ENCODE results near the gene MAPK13. TPM values are rescaled to one million over a fixed set of nuclear protein-coding genes. Genes with fewer than 3 reads are reported as not detected.

MAPK13 gene
- total RNA-seq, 6 experiments from 2014 or later: 2.2 to 5.0 (median 3.0) TPM

DNA sequence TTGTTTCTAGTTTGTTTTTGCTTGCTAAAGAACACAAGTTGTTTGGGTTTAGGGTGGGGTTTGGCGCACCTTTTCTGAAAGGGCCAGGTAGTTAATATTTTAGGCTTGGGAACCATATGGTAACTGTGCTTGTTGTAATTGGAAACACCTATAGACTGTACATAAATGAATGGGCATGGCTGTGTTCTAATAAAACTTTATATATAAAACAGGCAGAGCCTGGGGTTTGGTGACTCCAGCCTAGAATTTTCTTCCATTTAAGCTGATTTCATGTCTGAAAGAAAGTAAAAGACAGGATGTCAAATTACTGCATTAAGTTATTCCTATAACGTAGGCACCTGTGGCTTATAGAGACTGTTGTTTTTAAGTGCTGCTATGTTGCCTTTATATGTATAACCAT is 36.1 kb upstream of the MAPK13 start:
- 85% methylated on average over 2 of the region's 2 CpGs for WGBS (ENCODE audit: insufficient coverage, low coverage, low lambda C conversion rate, missing lambda C conversion rate)
- DNase-seq: no peak
- no peak for TF ChIP-seq POLR2A (IDR thresholded peaks at IDR 0.05)
- TF ChIP-seq, protein P1, sequence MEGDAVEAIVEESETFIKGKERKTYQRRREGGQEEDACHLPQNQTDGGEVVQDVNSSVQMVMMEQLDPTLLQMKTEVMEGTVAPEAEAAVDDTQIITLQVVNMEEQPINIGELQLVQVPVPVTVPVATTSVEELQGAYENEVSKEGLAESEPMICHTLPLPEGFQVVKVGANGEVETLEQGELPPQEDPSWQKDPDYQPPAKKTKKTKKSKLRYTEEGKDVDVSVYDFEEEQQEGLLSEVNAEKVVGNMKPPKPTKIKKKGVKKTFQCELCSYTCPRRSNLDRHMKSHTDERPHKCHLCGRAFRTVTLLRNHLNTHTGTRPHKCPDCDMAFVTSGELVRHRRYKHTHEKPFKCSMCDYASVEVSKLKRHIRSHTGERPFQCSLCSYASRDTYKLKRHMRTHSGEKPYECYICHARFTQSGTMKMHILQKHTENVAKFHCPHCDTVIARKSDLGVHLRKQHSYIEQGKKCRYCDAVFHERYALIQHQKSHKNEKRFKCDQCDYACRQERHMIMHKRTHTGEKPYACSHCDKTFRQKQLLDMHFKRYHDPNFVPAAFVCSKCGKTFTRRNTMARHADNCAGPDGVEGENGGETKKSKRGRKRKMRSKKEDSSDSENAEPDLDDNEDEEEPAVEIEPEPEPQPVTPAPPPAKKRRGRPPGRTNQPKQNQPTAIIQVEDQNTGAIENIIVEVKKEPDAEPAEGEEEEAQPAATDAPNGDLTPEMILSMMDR (IDR thresholded peaks at IDR 0.05): no peak
- intact Hi-C loops (cut with DNase I): no loop called here
- Histone ChIP-seq H3K4me1 (peaks cover 0 to 25% (median 14%) of the 10 kb centered on the region in 4 donors), H3K9me3 (no peaks in the 10 kb centered on the region), H3K27me3 (no peaks in the 10 kb centered on the region), H3K36me3 (peaks cover 0 to 5% (median 0%) of the 10 kb centered on the region in 4 donors), H3K27ac (peak overlapping the region; percentile 64 to 68 (median 65)), H3K4me3 (no peak overlapping the region)
- no peak for ATAC-seq

DNA sequence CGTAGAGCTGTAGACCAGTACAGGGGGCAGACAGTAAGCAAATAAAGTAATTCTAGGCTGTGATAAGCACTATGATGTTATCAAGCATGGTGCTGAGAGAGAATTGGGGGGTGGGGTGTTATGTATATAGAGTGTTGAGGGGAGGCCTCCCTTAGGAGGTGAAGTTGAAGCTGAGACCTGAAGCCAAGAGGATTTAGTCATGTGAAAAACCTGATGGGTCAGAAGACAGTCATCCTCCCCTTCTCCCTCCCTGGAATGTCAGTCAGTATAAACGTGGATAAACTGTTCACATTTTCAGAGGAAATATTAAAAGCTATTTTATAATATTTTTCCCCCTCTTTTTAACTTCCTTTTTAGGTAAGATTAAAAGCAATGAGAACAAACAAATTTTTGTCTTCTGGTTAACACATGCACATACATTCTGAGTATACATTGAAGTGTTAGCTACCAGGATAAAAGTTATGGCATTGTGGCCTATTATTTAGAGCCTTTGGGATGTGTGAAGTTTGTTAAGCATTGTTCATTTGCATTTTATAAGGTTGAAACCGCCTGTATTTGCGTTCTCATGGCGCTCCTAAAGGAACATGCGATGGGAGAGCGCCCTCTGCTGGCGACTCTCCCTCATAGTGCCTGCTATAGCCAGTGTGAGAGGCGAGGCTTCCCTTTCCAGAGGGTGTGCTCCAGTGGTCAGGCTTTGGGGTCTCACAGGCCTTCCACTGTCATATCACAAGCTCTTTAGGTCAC is 35.4 kb upstream of the MAPK13 start:
- Histone ChIP-seq H3K36me3 (peaks cover 0 to 5% (median 0%) of the 10 kb centered on the region in 4 donors), H3K9me3 (no peaks in the 10 kb centered on the region), H3K27ac (peak overlapping the region; percentile 64 to 68 (median 65)), H3K27me3 (no peaks in the 10 kb centered on the region), H3K4me3 (peak overlapping the region in 2 of 3 donors; percentile 14 to 24), H3K4me1 (peaks cover 0 to 25% (median 14%) of the 10 kb centered on the region in 4 donors)
- no peak for TF ChIP-seq POLR2A (IDR thresholded peaks at IDR 0.05)
- TF ChIP-seq, protein P1 (IDR thresholded peaks at IDR 0.05): peak; percentile 92 to 99 (median 98)
- peak; percentile 88 to 94 (median 90) for ATAC-seq
- DNase-seq: peak; percentile 80 to 84 (median 83)
- intact Hi-C loops (cut with DNase I): loop anchor here in 1 of 2 donors (5.0 kb wide), 1 partner anchor 68 kb away; the partner anchor contains the start of gene MAPK14
- 13% methylated on average over 6 of the region's 9 CpGs for WGBS (ENCODE audit: insufficient coverage, low coverage, low lambda C conversion rate, missing lambda C conversion rate)

DNA sequence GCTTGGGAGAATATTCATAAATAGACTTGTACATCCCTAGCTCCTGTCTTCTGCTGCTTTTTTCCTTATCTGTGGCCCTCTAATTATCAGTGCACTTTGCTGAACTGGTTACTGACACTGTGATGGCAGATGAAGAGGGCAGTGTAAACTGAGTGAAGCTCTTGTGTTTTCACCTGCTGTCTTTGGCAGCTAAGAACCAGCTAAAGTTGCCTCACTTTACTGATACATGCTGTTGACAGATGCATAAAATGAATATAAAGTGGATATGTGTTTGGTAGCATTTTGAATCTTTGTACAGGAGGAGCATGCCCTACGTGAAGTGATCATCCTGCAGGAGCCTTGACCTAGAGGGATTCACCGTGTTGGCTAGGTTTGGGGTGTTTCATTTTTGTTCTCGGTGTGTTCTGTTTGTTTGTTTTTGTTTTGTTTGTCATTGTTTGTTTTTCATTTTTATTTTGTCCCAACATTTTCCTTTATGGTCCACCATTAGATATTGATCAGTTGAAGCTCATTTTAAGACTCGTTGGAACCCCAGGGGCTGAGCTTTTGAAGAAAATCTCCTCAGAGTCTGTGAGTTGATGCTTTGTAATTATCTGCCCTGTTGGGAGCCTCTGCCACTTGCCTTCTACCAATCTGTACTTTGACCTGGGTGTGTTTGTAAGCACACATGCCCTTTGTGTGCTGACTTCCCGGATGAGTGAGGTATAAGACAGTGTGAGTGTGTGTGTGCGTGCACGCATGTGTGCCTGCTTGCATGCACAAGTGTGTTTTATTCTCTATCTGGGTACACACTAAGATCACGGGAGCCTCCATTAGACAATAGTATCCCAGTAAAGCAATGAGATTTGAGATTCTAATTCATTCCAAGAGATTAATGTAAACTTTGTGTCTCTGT is 34.6 kb upstream of the MAPK13 start:
- peak; percentile 88 to 94 (median 92) for ATAC-seq
- peak; percentile 56 for TF ChIP-seq POLR2A (IDR thresholded peaks at IDR 0.05)
- TF ChIP-seq, protein P1 (IDR thresholded peaks at IDR 0.05): no peak
- Histone ChIP-seq H3K9me3 (no peaks in the 10 kb centered on the region), H3K27ac (peak overlapping the region; percentile 64 to 68 (median 65)), H3K4me3 (peak overlapping the region in 2 of 3 donors; percentile 14 to 24), H3K4me1 (peaks cover 0 to 25% (median 14%) of the 10 kb centered on the region in 4 donors), H3K36me3 (peaks cover 0 to 5% (median 0%) of the 10 kb centered on the region in 4 donors), H3K27me3 (no peaks in the 10 kb centered on the region)
- 33% methylated on average over 8 of the region's 8 CpGs for WGBS (ENCODE audit: insufficient coverage, low coverage, low lambda C conversion rate, missing lambda C conversion rate)
- intact Hi-C loops (cut with DNase I): loop anchor here in 1 of 2 donors (5.0 kb wide), 1 partner anchor 68 kb away; the partner anchor contains the start of gene MAPK14
- DNase-seq: peak; percentile 68 to 75 (median 74)

DNA sequence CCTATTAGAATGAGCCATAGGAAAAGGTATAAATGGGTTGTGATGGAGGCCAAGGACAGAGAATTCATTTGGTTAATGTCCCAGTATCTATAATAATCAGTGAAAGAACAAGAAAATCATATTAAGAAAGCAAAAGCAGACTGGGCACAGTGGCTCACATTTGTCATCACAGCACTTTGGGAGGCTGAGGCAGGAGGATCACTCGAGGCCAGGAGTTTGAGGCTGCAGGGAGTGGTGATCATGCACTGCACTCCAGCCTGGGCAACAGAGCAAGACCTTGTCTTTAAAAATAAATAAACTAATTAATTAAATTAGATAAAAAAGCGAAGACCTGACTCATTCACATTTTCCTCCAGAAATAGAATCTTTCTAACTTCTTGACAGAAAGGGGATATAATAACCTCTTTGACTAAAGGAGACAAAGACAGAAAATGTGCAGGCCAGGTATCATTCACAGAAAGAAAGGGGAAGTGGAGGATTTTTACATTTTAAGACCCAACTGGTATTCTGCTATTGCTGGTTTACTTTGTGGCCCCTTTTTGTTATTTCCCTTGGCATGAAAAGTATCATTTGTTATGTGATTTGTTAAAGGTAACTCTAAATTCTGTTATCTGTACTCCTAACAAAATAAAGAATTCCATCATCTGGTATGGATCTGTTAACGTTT is 31.9 kb upstream of the MAPK13 start:
- intact Hi-C loops (cut with DNase I): loop anchor here in 1 of 2 donors (5.0 kb wide), 1 partner anchor 71 kb away; the partner anchor contains the start of gene MAPK14
- H3K36me3 ChIP-seq: peaks cover 0 to 22% (median 4%) of the 10 kb centered on the region in 4 donors

More for the DNA sequence above, 31.9 kb upstream of the MAPK13 start:
- no peaks in the 10 kb centered on the region for H3K27me3 ChIP-seq
- ATAC-seq (no peak), DNase-seq (no peak)
- H3K4me1 ChIP-seq: peaks cover 0 to 25% (median 14%) of the 10 kb centered on the region in 4 donors
- no peak overlapping the region for H3K4me3 ChIP-seq
- no peak overlapping the region for H3K27ac ChIP-seq
- no peaks in the 10 kb centered on the region for H3K9me3 ChIP-seq
- TF ChIP-seq, protein P1 (IDR thresholded peaks at IDR 0.05): no peak
- TF ChIP-seq POLR2A (IDR thresholded peaks at IDR 0.05): no peak
- WGBS (ENCODE audit: insufficient coverage, low coverage, low lambda C conversion rate, missing lambda C conversion rate): 76% methylated on average over 3 of the region's 3 CpGs
